OCI-LY7 (cell line): Measurements from ENCODE around the gene DOCK1. TPM values are rescaled to one million over a fixed set of nuclear protein-coding genes. Genes with fewer than 3 reads are reported as not detected.

Experiments
- BruUV-seq: library from RNA; stranded (reverse); fragments of 400-500 nt; replicated peaks from 2 replicates; lab custom pipeline; 2021; lab: Mats Ljungman, UMichigan
- CTCF ChIA-PET: fragments of 300-600 bp; sonication (Branson Sonifier 250); formaldehyde crosslinking; loops from one replicate; lab custom pipeline; 2022; ENCODE audit warnings: antibody characterized with exemption; ENCODE audit not compliant: unreplicated experiment; lab: Charles Lee
- POLR2A ChIA-PET: fragments of 300-600 bp; sonication (Branson Sonifier 250); formaldehyde crosslinking; loops from one replicate; lab custom pipeline; 2022; ENCODE audit warnings: antibody characterized with exemption; lab: Charles Lee
- DNase-seq: peaks from one replicate; pipeline ENCODE4 v3.0.0-alpha.2; 2015; ENCODE audit warnings: low spot score
- H2AFZ ChIP-seq: fragments of 200-600 bp; sonication (generic), shearing (Covaris generic); 2 replicates; pipeline ENCODE4 v1.6.1; 2014; ENCODE audit warnings: mild to moderate bottlenecking, antibody characterized with exemption, low read length, moderate library complexity
- H3K27ac ChIP-seq: fragments of 200-600 bp; sonication (generic); 2 replicates; pipeline ENCODE4 v1.5.1; 2014; ENCODE audit warnings: mixed run types, low read depth, mild to moderate bottlenecking, moderate library complexity, low read length, inconsistent platforms; ENCODE audit not compliant: poor library complexity, severe bottlenecking
- H3K36me3 ChIP-seq: fragments of 200-600 bp; sonication (generic); 2 replicates; pipeline ENCODE4 v1.6.1; 2014; ENCODE audit warnings: mild to moderate bottlenecking, antibody characterized with exemption, low read length, moderate library complexity, mixed read lengths; ENCODE audit not compliant: insufficient read depth
- H3K4me1 ChIP-seq: fragments of 200-600 bp; sonication (generic); 2 replicates; pipeline ENCODE4 v1.5.1; 2014; ENCODE audit warnings: mild to moderate bottlenecking, low read length; ENCODE audit not compliant: insufficient read depth, poor library complexity, severe bottlenecking
- H3K4me2 ChIP-seq: fragments of 200-600 bp; sonication (generic); 2 replicates; pipeline ENCODE4 v1.6.1; 2014; ENCODE audit warnings: mild to moderate bottlenecking, low read length
- H3K4me3 ChIP-seq: fragments of 200-600 bp; sonication (generic); 2 replicates; pipeline ENCODE4 v1.5.1; 2014; ENCODE audit warnings: mild to moderate bottlenecking, low read depth, low read length; ENCODE audit not compliant: poor library complexity, severe bottlenecking
- H3K79me2 ChIP-seq: fragments of 200-600 bp; sonication (generic); 2 replicates; pipeline ENCODE4 v1.6.1; 2016; ENCODE audit warnings: low read depth, mild to moderate bottlenecking, low read length, moderate library complexity, mixed read lengths; ENCODE audit not compliant: insufficient read depth
- H3K9me2 ChIP-seq: fragments of 200-600 bp; sonication (generic); 2 replicates; pipeline ENCODE4 v1.6.1; 2016; ENCODE audit warnings: mild to moderate bottlenecking, low read length, mixed read lengths; ENCODE audit not compliant: insufficient read depth
- H3K9me3 ChIP-seq: fragments of 200-600 bp; sonication (generic); 2 replicates; pipeline ENCODE4 v1.6.1; 2014; ENCODE audit warnings: mild to moderate bottlenecking, mixed run types, low read length, mixed read lengths
- H4K20me1 ChIP-seq: fragments of 200-600 bp; sonication (generic); 2 replicates; pipeline ENCODE4 v1.6.1; 2014; ENCODE audit warnings: mild to moderate bottlenecking, antibody characterized with exemption, low read length, moderate library complexity, mixed read lengths; ENCODE audit not compliant: insufficient read depth
- CTCF ChIP-seq: fragments of 200-600 bp; sonication (generic); conservative IDR thresholded peaks from 2 replicates; pipeline ENCODE4 v1.5.1; 2014; ENCODE audit warnings: mild to moderate bottlenecking, antibody characterized with exemption, low read length, moderate library complexity, mixed read lengths
- EZH2phosphoT487 ChIP-seq: fragments of 200-600 bp; sonication (generic); IDR thresholded peaks from 2 replicates; pipeline ENCODE4 v1.6.1; 2018; ENCODE audit warnings: low read depth, borderline replicate concordance, mild to moderate bottlenecking, mixed run types, antibody characterized with exemption, low read length, moderate library complexity, mixed read lengths
- intact Hi-C: fragments of 100-400 bp; cut with micrococcal nuclease; formaldehyde crosslinking; loops from one replicate; pipeline ENCODE4 v1.10.0; 2022; ENCODE audit not compliant: unreplicated experiment
- total RNA-seq, 2 experiments: library from RNA; depleted of rRNA in 1 of 2; stranded (reverse); fragments of >200 nt in 1 of 2; shearing (Covaris generic) in 1 of 2; gene quantifications; 2 replicates each; pipeline ENCODE4 v1.2.3, GENCODE V29; 2014 to 2022

The DOCK1 gene
- total RNA-seq, 2 experiments from 2014 or later, result not detected

- Histone ChIP-seq H3K4me3 (no peak overlapping the region), H2AFZ (no peak overlapping the region), H3K9me2 (no peaks in the 10 kb centered on the region), H4K20me1 (no peaks in the 10 kb centered on the region), H3K36me3 (no peaks in the 10 kb centered on the region), H3K4me1 (no peaks in the 10 kb centered on the region), H3K9me3 (no peaks in the 10 kb centered on the region), H3K79me2 (no peaks in the 10 kb centered on the region), H3K27ac (no peak overlapping the region), H3K4me2 (no peak overlapping the region)
- no peak for TF ChIP-seq EZH2phosphoT487
- no peak for TF ChIP-seq CTCF
- BruUV-seq, result no TSS peak
- intact Hi-C loops, result no loop called here
- no peak for DNase-seq
- ChIA-PET CTCF (no interaction called here), POLR2A (no interaction called here)
Measured at GRCh38 chr10:127013211-127013656, 108.0 kb downstream of the DOCK1 start.

GRCh38 chr10:127013691-127014473 lies 108.7 kb downstream of the DOCK1 start:
- H4K20me1 ChIP-seq, result no peaks in the 10 kb centered on the region
- H3K9me2 ChIP-seq, result no peaks in the 10 kb centered on the region
- H3K79me2 ChIP-seq, result no peaks in the 10 kb centered on the region
- TF ChIP-seq CTCF (no peak), EZH2phosphoT487 (no peak)
- H3K27ac ChIP-seq, result no peak overlapping the region
- no TSS peak for BruUV-seq
- H3K4me1 ChIP-seq, result no peaks in the 10 kb centered on the region
- H3K36me3 ChIP-seq, result no peaks in the 10 kb centered on the region
- no peak overlapping the region for H3K4me2 ChIP-seq
- intact Hi-C loops, result no loop called here
- H3K4me3 ChIP-seq, result no peak overlapping the region
- H3K9me3 ChIP-seq, result no peaks in the 10 kb centered on the region
- POLR2A ChIA-PET, result no interaction called here
- no peak for DNase-seq
- no peak overlapping the region for H2AFZ ChIP-seq
- CTCF ChIA-PET, result no interaction called here

- H3K79me2 ChIP-seq, result no peaks in the 10 kb centered on the region
- H3K36me3 ChIP-seq, result no peaks in the 10 kb centered on the region
- no peak overlapping the region for H3K27ac ChIP-seq
- no peaks in the 10 kb centered on the region for H3K4me1 ChIP-seq
- H4K20me1 ChIP-seq, result no peaks in the 10 kb centered on the region
- H3K4me2 ChIP-seq, result no peak overlapping the region
- intact Hi-C loops, result no loop called here
- no peak for DNase-seq
- H2AFZ ChIP-seq, result no peak overlapping the region
- ChIA-PET POLR2A (no interaction called here), CTCF (no interaction called here)
- TF ChIP-seq CTCF (no peak), EZH2phosphoT487 (no peak)
- no peaks in the 10 kb centered on the region for H3K9me3 ChIP-seq
- BruUV-seq, result no TSS peak
- no peaks in the 10 kb centered on the region for H3K9me2 ChIP-seq
- H3K4me3 ChIP-seq, result no peak overlapping the region
Measured at GRCh38 chr10:127014671-127015070, 109.4 kb downstream of the DOCK1 start.
